Esophagus squamous epithelium (tissue), 4 donors: ENCODE data around the gene PPM1A.

Experiments used
- CTCF ChIP-seq, 6 experiments: fragments of 450-650 bp in 4 of 6; fragments of 200-600 bp in 2 of 6; sonication (generic) in 2 of 6; IDR thresholded peaks; one replicate each; pipeline ENCODE4 v1.5.1; 2016 to 2019; ENCODE audit warnings: antibody characterized with exemption in 6 of 6, mild to moderate bottlenecking in 4 of 6, moderate library complexity in 4 of 6
- POLR2A ChIP-seq, 4 donors: fragments of 450-650 bp; IDR thresholded peaks; one replicate each; pipeline ENCODE4 v1.6.1; 2017; ENCODE audit warnings: antibody characterized with exemption in 4 of 4, mild to moderate bottlenecking in 4 of 4, moderate library complexity in 3 of 4

GRCh38 chr14:60287452-60287851 is 38.4 kb downstream of the PPM1A start:
- TF ChIP-seq POLR2A (IDR thresholded peaks at IDR 0.05) (no peak), CTCF (IDR thresholded peaks at IDR 0.05) (no peak)
